Effector memory CD4-positive, alpha-beta T cell (primary cell): Measurements from ENCODE around the gene NINJ2.
"Not testable (repeated sequence)": the region's sequence is repeated elsewhere in the genome, so short reads cannot be mapped to it uniquely, and the experiment has no call there.

Source experiments
- DNase-seq, 3 donors: peaks; one replicate each; pipeline ENCODE4 v3.0.0-alpha.2; 2020
- H3K27ac ChIP-seq: 2 replicates; pipeline ENCODE4 v1.7.0; 2013; ENCODE audit warnings: mild to moderate bottlenecking, low read length, moderate library complexity; ENCODE audit not compliant: insufficient read depth, poor library complexity, severe bottlenecking
- H3K27me3 ChIP-seq: replicated peaks from 2 replicates; pipeline ENCODE4 v1.7.0; 2013; ENCODE audit warnings: mild to moderate bottlenecking, low read length; ENCODE audit not compliant: insufficient read depth, control insufficient read depth, poor library complexity, severe bottlenecking
- H3K36me3 ChIP-seq: 2 replicates; pipeline ENCODE4 v1.7.0; 2013; ENCODE audit warnings: mild to moderate bottlenecking, low read length, moderate library complexity; ENCODE audit not compliant: control insufficient read depth, insufficient read depth
- H3K4me1 ChIP-seq: 2 replicates; pipeline ENCODE4 v1.7.0; 2013; ENCODE audit warnings: low read length, mild to moderate bottlenecking; ENCODE audit not compliant: control insufficient read depth, insufficient read depth, poor library complexity, severe bottlenecking
- H3K4me3 ChIP-seq: 2 replicates; pipeline ENCODE4 v1.7.0; 2013; ENCODE audit warnings: low read length, low read depth, mild to moderate bottlenecking; ENCODE audit not compliant: insufficient read depth, poor library complexity, severe bottlenecking
- H3K9me3 ChIP-seq: 2 replicates; pipeline ENCODE4 v1.7.0; 2013; ENCODE audit warnings: mild to moderate bottlenecking, low read length, moderate library complexity; ENCODE audit not compliant: control insufficient read depth
- total RNA-seq, 3 donors: gene quantifications; one replicate each; lab custom pipeline; 2026; lab: John Stamatoyannopoulos, UW

NINJ2 gene, protein sequence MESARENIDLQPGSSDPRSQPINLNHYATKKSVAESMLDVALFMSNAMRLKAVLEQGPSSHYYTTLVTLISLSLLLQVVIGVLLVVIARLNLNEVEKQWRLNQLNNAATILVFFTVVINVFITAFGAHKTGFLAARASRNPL
- total RNA-seq: 3.3 to 8.8 (median 3.6) reads per million in 3 donors

DNA sequence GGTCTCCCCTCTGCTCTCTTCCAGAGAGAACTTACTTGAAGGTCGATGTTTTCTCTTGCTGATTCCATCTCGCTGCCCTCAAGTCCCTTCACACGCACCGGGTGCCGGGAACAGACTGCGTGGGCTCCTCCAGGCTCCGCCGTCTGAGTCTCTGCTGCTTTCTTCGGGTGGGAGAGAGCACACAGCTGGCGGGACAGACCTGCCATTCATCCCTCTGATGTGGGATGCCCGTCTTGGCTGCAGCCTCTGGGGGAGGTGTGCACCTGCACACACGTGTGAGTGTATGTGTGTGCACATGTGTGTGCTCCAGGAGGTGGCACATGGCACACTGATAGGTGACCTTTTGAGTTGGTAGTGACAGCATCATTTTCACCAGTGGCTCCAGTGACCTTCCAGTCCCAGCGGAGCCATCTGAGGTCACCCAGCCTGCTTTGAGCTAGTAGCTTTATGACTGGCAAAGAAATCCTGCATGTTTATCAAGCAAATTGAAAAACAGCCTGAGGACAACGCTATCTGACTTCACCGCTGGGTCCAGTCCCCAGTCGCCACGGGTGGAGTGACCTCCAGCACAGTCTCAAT is at the start of gene NINJ2:
TSS of gene NINJ2 (minus strand) at position 153 of the 579 bp plus-strand sequence. CDS start at position 68, 85 bp downstream.
- peaks cover 9% of the 10 kb centered on the region for H3K4me1 ChIP-seq
- H3K27me3 ChIP-seq: no peaks in the 10 kb centered on the region
- DNase-seq: no peak
- H3K4me3 ChIP-seq: peak within 1 kb of the TSS; percentile 28
- no peaks in the 10 kb centered on the region for H3K9me3 ChIP-seq
- no peaks in the 10 kb centered on the region for H3K36me3 ChIP-seq
- peak within 1 kb of the TSS; percentile 30 for H3K27ac ChIP-seq

DNA sequence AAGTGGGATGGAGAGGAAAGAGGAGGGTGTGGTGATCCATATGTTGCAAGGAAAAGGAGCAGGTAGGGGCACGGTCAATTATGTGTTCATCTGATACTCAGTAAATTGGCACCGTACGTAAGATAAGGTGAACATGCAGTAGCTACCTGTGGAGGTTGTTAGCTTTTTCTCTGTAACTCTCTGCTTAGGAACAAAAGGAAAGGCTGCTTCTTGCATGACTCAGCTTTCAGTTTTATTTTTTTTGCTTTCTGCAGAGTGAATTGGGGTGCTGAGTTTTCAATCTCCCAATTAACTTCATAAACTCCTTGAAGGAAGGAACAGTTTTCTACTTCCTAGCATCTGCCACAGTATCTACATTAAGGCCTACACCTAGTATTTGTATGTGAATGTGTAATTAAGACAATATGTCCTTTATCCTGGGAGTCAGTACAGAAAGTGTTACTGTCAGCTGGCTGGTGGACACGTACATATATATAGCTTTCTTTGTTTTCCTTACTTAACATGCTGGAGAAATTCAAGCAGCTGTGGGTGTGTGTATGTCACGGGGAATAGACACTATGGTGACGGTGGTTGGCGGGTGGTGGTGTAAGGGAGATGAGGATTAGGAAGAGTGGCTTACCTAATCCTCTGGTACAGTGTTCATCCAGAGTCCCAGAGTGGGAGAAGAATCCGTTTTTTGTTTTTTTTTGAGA is 49.1 kb upstream of the NINJ2 start:
- Histone ChIP-seq H3K36me3 (no peaks in the 10 kb centered on the region), H3K4me3 (no peak overlapping the region), H3K9me3 (no peaks in the 10 kb centered on the region), H3K27ac (no peak overlapping the region), H3K4me1 (no peaks in the 10 kb centered on the region), H3K27me3 (no peaks in the 10 kb centered on the region)
- DNase-seq: no peak

DNA sequence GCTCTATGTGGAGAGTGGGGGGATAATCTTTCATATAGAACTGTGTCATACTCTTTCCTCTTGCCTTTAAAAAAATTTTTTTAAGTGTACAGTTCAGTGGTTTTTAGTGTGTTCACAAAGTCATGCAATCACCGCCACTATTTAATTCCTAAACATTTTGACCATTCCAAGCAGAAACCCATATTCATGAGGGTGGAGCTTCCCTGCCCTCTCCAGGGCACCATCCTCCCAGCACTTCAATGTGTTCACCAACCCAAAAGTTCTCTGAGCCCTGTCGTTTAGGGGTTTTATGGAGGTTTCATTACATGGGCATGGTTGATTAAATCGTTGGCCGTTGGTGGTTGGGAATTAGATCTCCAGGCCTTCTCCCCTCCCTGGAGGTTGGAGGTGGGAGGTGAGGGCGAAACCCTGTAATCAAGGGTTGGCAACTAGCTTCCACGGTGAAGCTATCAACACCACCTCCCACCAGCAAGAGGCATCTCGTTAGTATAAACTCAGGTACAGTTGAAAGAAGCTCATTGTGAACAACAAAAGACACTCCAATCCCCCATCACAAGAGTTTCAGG is 46.3 kb upstream of the NINJ2 start:
- Histone ChIP-seq H3K27me3 (no peaks in the 10 kb centered on the region), H3K36me3 (no peaks in the 10 kb centered on the region), H3K27ac (no peak overlapping the region), H3K9me3 (no peaks in the 10 kb centered on the region), H3K4me1 (no peaks in the 10 kb centered on the region), H3K4me3 (no peak overlapping the region)
- no peak for DNase-seq

DNA sequence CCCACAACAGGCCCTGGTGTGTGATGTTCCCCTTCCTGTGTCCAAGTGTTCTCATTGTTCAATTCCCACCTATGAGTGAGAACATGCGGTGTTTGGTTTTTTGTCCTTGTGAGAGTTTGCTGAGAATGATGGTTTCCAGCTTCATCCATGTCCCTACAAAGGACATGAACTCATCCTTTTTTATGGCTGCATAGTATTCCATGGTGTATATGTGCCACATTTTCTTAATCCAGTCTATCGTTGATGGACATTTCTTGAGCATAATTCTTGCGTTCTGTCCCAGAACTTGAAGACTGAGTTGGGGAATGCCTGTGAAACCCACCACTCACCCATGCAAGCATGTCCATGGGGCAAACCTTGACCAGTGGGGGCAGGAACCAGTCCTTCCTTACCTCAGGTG is 44.8 kb upstream of the NINJ2 start:
- H3K9me3 ChIP-seq, DNase-seq, H3K4me1 ChIP-seq, H3K27ac ChIP-seq, H3K4me3 ChIP-seq, H3K27me3 ChIP-seq, H3K36me3 ChIP-seq: not testable (repeated sequence)

DNA sequence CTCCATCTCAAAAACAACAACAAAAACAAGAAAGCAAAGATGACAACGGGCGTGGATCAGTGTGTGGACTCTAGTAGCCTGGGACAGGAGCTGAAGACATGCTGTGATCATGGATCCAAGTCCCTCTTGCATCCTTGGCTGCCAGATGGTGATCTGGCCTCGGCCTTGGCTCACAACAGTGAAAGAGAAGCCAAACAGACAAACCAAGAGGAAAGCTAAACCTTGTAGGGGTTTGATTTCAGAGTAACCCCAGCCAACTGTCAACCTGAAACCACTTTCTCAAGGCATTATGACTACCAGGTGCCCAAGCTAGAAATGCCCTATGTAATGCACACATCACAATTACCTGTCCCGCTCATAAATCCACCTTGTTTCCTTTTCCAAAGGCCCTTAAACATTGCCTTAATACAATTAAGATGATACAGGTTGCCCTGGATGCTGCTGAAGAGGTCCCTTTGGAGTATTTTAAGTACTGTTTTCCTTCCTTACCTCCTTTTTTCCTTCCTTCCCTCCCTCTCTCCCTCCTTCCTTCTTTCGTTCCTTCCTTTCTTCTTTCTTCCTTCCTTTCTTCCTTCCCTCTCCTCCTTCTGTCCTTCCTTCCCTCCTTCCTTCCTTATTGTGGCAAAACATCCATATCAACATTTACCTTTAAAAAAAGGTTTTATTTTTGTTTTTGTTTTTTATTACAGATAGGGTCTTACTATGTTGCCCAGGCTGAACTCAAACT is 41.4 kb upstream of the NINJ2 start:
- H3K4me3 ChIP-seq: no peak overlapping the region
- H3K4me1 ChIP-seq: no peaks in the 10 kb centered on the region
- no peak for DNase-seq
- H3K9me3 ChIP-seq: no peaks in the 10 kb centered on the region
- no peak overlapping the region for H3K27ac ChIP-seq
- H3K27me3 ChIP-seq: no peaks in the 10 kb centered on the region
- no peaks in the 10 kb centered on the region for H3K36me3 ChIP-seq

DNA sequence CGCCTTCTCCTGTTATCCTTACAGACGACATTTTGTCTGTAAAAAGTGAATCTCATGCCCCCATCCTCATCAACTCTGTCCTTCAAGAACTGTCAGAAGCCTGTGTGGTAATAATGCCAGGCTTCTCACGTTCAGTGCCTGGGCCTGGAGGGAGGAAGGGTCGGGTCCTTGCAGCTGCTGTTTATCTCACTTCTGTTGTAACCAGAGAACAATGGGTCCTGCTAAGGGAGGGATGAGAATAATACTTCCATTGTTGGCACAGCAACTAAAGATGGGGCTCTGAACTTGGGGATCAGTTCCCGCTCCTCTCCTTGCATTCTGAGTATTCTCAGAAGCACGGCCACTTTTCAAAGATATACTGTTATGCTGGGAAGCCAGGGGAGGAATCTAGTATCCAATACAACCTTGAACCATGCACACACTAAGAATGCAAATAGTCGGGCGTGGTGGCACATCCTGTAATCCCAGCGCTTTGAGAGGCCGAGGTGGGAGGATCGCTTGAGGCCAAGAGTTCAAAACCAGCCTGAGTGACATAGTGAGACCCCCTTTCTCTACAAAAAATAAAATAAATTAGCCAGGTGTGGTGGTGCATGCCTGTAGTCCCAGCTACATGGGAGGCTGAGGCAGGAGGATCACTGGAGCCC is 38.8 kb upstream of the NINJ2 start:
- H3K4me1 ChIP-seq: no peaks in the 10 kb centered on the region
- H3K27ac ChIP-seq: no peak overlapping the region
- H3K27me3 ChIP-seq: no peaks in the 10 kb centered on the region
- no peak overlapping the region for H3K4me3 ChIP-seq
- no peaks in the 10 kb centered on the region for H3K36me3 ChIP-seq
- no peaks in the 10 kb centered on the region for H3K9me3 ChIP-seq
- DNase-seq: no peak

DNA sequence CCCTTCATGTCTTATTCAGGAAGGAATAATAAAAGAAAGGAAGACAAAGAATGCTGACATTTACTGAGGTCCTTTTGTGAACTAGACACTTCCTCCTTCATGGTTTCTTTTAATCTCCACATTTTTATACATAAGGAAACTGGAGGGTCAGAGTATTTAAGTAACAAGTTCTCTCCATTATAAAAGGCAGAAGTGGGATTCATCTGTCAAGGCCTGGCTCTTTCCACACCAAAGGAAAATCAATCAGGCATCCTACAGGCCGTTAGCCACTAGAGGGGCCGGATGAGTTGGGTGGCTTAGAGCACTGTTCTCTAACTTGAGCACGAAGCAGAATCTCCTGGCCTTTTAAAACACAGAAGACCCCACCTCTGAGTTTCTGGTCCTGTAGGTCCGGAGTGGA is 36.8 kb upstream of the NINJ2 start:
- no peak for DNase-seq
- Histone ChIP-seq H3K4me1 (no peaks in the 10 kb centered on the region), H3K36me3 (no peaks in the 10 kb centered on the region), H3K4me3 (no peak overlapping the region), H3K27me3 (no peaks in the 10 kb centered on the region), H3K27ac (no peak overlapping the region), H3K9me3 (no peaks in the 10 kb centered on the region)

DNA sequence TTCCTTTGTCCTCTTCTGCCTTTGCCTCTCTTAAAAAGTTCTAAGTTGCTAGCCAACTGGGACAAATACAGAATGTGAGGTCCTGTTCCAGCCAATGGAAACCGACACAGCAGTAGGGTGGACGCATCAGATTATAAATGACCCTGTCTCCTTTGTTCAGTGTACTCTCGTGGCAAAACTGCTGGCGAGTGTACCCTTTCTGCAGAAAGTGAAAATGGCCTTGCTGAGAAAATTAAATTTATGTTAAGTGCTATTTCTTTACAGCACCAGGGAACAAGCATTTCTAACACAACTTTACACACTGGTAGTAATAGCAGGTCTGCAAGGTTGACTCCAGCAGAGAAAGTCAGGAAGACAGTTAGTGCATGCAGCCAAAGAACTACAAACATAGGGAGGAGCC is 35.0 kb upstream of the NINJ2 start:
- H3K36me3 ChIP-seq, H3K27ac ChIP-seq, H3K4me3 ChIP-seq, DNase-seq, H3K27me3 ChIP-seq, H3K9me3 ChIP-seq, H3K4me1 ChIP-seq: not testable (repeated sequence)

DNA sequence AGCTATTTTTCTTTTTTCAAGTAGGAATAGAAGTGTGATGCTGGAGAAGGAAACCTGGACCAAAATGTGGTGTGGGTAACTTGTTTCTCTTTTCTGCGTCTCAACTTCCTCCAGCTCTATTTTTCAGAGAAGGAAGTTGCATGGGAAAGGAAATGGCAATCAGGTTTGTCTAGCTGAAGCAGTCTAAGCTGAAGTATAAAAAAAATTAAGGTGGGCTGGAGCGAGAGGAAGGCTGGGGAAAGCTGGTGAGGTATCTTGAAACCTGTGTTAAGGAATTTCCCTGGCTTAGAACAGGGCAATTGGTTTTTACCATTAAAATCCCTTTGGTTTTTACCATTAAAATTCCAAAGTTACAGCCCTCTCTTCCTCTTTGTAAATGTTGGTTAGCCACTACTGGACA is 34.2 kb upstream of the NINJ2 start:
- DNase-seq: no peak
- Histone ChIP-seq H3K4me1 (no peaks in the 10 kb centered on the region), H3K36me3 (no peaks in the 10 kb centered on the region), H3K9me3 (no peaks in the 10 kb centered on the region), H3K27me3 (no peaks in the 10 kb centered on the region), H3K27ac (no peak overlapping the region), H3K4me3 (no peak overlapping the region)
